ENCODE results near the gene ERG28. TPM values are rescaled to one million over a fixed set of nuclear protein-coding genes. Genes with fewer than 3 reads are reported as not detected.

Gene ERG28
- total and polyA plus RNA-seq, 4 donors: 17.1 to 43.5 (median 29.2) TPM

GRCh38 chr14:75653563-75653962 lies 7.1 kb downstream of the ERG28 start (continued):
- TF ChIP-seq MAX (IDR thresholded peaks at IDR 0.05): no peak
- TF ChIP-seq EGR1 (IDR thresholded peaks at IDR 0.05; ENCODE audit: low read depth in 2 of 2): no peak
- no peak for TF ChIP-seq JUND (IDR thresholded peaks at IDR 0.05)

GRCh38 chr14:75650253-75651058 lies 10.2 kb downstream of the ERG28 start:
- peaks cover 16 to 65% (median 50%) of the 10 kb centered on the region in 4 donors for H3K4me1 ChIP-seq (ENCODE audit: control insufficient read depth in 4 of 4, insufficient read depth in 4 of 4, low read length in 3 of 4)

More at GRCh38 chr14:75650253-75651058, 10.2 kb downstream of the ERG28 start:
- Histone ChIP-seq H3K4me3 (ENCODE audit: low read depth in 1 of 3, low read length in 3 of 3) (no peak overlapping the region), H3K27me3 (ENCODE audit: control insufficient read depth in 4 of 4, insufficient read depth in 4 of 4, low read length in 3 of 4) (no peaks in the 10 kb centered on the region), H3K9ac (ENCODE audit: low read depth in 1 of 2, low read length in 2 of 2) (peak overlapping the region in 1 of 2 donors; percentile 21), H3K36me3 (ENCODE audit: control insufficient read depth in 4 of 4, insufficient read depth in 3 of 4, low read depth in 1 of 4, low read length in 3 of 4) (peaks cover 1 to 19% (median 18%) of the 10 kb centered on the region in 4 donors), H3K9me3 (ENCODE audit: control insufficient read depth in 4 of 4, low read length in 3 of 4) (no peaks in the 10 kb centered on the region), H3K27ac (ENCODE audit: low read depth in 1 of 2, low read length in 2 of 2) (peak overlapping the region; percentile 70 to 79)
- TF ChIP-seq RAD21 (IDR thresholded peaks at IDR 0.05) (peak in 1 of 2 donors; percentile 39), SP1 (IDR thresholded peaks at IDR 0.05) (peak; percentile 74), ZBTB33 (IDR thresholded peaks at IDR 0.05) (peak; percentile 33), TAF1 (conservative IDR thresholded peaks at IDR 0.05) (peak; percentile 49), YY1 (IDR thresholded peaks at IDR 0.05) (peak; percentile 84), MAX (IDR thresholded peaks at IDR 0.05) (peak; percentile 41), EGR1 (IDR thresholded peaks at IDR 0.05; ENCODE audit: low read depth in 2 of 2) (no peak), FOXA2 (IDR thresholded peaks at IDR 0.05) (no peak), ATF3 (IDR thresholded peaks at IDR 0.05) (no peak), HNF4G (IDR thresholded peaks at IDR 0.05) (peak; percentile 69), HNF4A (conservative IDR thresholded peaks at IDR 0.05) (peak; percentile 87), RXRA (IDR thresholded peaks at IDR 0.05) (peak; percentile 42 to 71), NR2F2 (IDR thresholded peaks at IDR 0.05) (no peak), JUND (IDR thresholded peaks at IDR 0.05) (peak in 1 of 2 donors; percentile 32), REST (IDR thresholded peaks at IDR 0.05) (peak; percentile 36), GABPA (IDR thresholded peaks at IDR 0.05 in 1 of 2, conservative IDR thresholded peaks at IDR 0.05 in 1 of 2) (no peak)
- WGBS: 60% methylated on average over 5 of the region's 5 CpGs
- DNase-seq (ENCODE audit: low spot score): no peak

Data from liver (tissue), 9 donors.